ENCODE results near the gene MAMSTR.

MAMSTR gene

GRCh38 chr19:48705431-48705830, 14.1 kb downstream of the MAMSTR start:
- Histone ChIP-seq H3K4me2 (ENCODE audit: low read depth, low read length, poor library complexity, severe bottlenecking) (no peak overlapping the region), H3K9ac (ENCODE audit: low read depth, low read length, poor library complexity, severe bottlenecking) (no peak overlapping the region), H3K9me2 (replicated peaks; ENCODE audit: low read depth, low read length) (no peaks in the 10 kb centered on the region), H3K4me3 (ENCODE audit: low read length, poor library complexity, severe bottlenecking) (no peak overlapping the region), H3F3A (ENCODE audit: low read depth) (no peaks in the 10 kb centered on the region), H3K79me2 (ENCODE audit: insufficient read depth, low read length) (no peaks in the 10 kb centered on the region), H3K27me3 (ENCODE audit: insufficient read depth, low read length, poor library complexity, severe bottlenecking) (no peaks in the 10 kb centered on the region), H3K36me3 (ENCODE audit: insufficient read depth, low read length) (no peaks in the 10 kb centered on the region), H3K4me1 (ENCODE audit: insufficient read depth, low read length, poor library complexity, severe bottlenecking) (no peaks in the 10 kb centered on the region), H3K9me3 (ENCODE audit: insufficient read depth, low read depth, low read length) (no peaks in the 10 kb centered on the region), H4K20me1 (ENCODE audit: insufficient read depth, low read length, poor library complexity, severe bottlenecking) (no peaks in the 10 kb centered on the region), H2AFZ (ENCODE audit: low read length) (no peak overlapping the region)
- TF ChIP-seq EZH2phosphoT487 (IDR thresholded peaks at IDR 0.05; ENCODE audit: borderline replicate concordance) = no peak
- TF ChIP-seq, protein P1, sequence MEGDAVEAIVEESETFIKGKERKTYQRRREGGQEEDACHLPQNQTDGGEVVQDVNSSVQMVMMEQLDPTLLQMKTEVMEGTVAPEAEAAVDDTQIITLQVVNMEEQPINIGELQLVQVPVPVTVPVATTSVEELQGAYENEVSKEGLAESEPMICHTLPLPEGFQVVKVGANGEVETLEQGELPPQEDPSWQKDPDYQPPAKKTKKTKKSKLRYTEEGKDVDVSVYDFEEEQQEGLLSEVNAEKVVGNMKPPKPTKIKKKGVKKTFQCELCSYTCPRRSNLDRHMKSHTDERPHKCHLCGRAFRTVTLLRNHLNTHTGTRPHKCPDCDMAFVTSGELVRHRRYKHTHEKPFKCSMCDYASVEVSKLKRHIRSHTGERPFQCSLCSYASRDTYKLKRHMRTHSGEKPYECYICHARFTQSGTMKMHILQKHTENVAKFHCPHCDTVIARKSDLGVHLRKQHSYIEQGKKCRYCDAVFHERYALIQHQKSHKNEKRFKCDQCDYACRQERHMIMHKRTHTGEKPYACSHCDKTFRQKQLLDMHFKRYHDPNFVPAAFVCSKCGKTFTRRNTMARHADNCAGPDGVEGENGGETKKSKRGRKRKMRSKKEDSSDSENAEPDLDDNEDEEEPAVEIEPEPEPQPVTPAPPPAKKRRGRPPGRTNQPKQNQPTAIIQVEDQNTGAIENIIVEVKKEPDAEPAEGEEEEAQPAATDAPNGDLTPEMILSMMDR (conservative IDR thresholded peaks at IDR 0.05; ENCODE audit: low read length) = no peak

DNA sequence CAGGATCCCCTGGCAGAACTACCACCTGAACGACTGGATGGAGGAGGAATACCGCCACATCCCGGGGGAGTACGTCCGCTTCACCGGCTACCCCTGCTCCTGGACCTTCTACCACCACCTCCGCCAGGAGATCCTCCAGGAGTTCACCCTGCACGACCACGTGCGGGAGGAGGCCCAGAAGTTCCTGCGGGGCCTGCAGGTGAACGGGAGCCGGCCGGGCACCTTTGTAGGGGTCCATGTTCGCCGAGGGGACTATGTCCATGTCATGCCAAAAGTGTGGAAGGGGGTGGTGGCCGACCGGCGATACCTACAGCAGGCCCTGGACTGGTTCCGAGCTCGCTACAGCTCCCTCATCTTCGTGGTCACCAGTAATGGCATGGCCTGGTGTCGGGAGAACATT, 16.2 kb downstream of the MAMSTR start:
- Histone ChIP-seq H3K9me2 (replicated peaks; ENCODE audit: low read depth, low read length) (no peaks in the 10 kb centered on the region), H3K27me3 (ENCODE audit: insufficient read depth, low read length, poor library complexity, severe bottlenecking) (no peaks in the 10 kb centered on the region), H2AFZ (ENCODE audit: low read length) (no peak overlapping the region), H3K4me3 (ENCODE audit: low read length, poor library complexity, severe bottlenecking) (no peak overlapping the region), H3K36me3 (ENCODE audit: insufficient read depth, low read length) (no peaks in the 10 kb centered on the region), H3K9me3 (ENCODE audit: insufficient read depth, low read depth, low read length) (no peaks in the 10 kb centered on the region), H3K4me1 (ENCODE audit: insufficient read depth, low read length, poor library complexity, severe bottlenecking) (no peaks in the 10 kb centered on the region), H3K9ac (ENCODE audit: low read depth, low read length, poor library complexity, severe bottlenecking) (no peak overlapping the region), H3K79me2 (ENCODE audit: insufficient read depth, low read length) (no peaks in the 10 kb centered on the region), H4K20me1 (ENCODE audit: insufficient read depth, low read length, poor library complexity, severe bottlenecking) (no peaks in the 10 kb centered on the region), H3F3A (ENCODE audit: low read depth) (no peaks in the 10 kb centered on the region), H3K4me2 (ENCODE audit: low read depth, low read length, poor library complexity, severe bottlenecking) (no peak overlapping the region)
- no peak for TF ChIP-seq EZH2phosphoT487 (IDR thresholded peaks at IDR 0.05; ENCODE audit: borderline replicate concordance)
- TF ChIP-seq, protein P1 (conservative IDR thresholded peaks at IDR 0.05; ENCODE audit: low read length) = no peak

DNA sequence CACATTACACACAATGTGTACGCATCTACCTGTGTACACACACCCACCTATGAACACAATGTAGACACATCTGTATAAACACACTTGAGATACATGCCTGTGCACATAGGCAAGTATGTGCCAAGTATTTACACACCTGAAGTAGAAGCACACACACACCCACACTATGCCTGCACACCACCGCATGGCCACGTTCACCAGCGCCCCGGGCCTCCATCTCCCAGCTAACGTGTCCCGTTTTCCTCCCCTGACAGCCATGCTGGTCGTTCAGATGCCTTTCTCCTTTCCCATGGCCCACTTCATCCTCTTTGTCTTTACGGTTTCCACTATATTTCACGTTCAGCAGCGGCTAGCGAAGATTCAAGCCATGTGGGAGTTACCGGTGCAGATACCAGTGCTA, 16.8 kb downstream of the MAMSTR start:
- Histone ChIP-seq H4K20me1 (ENCODE audit: insufficient read depth, low read length, poor library complexity, severe bottlenecking) (no peaks in the 10 kb centered on the region), H3K9ac (ENCODE audit: low read depth, low read length, poor library complexity, severe bottlenecking) (no peak overlapping the region), H3K79me2 (ENCODE audit: insufficient read depth, low read length) (no peaks in the 10 kb centered on the region), H2AFZ (ENCODE audit: low read length) (no peak overlapping the region), H3K4me2 (ENCODE audit: low read depth, low read length, poor library complexity, severe bottlenecking) (no peak overlapping the region), H3K4me3 (ENCODE audit: low read length, poor library complexity, severe bottlenecking) (no peak overlapping the region), H3K36me3 (ENCODE audit: insufficient read depth, low read length) (no peaks in the 10 kb centered on the region), H3F3A (ENCODE audit: low read depth) (no peaks in the 10 kb centered on the region), H3K9me2 (replicated peaks; ENCODE audit: low read depth, low read length) (no peaks in the 10 kb centered on the region), H3K27me3 (ENCODE audit: insufficient read depth, low read length, poor library complexity, severe bottlenecking) (no peaks in the 10 kb centered on the region), H3K9me3 (ENCODE audit: insufficient read depth, low read depth, low read length) (no peaks in the 10 kb centered on the region), H3K4me1 (ENCODE audit: insufficient read depth, low read length, poor library complexity, severe bottlenecking) (no peaks in the 10 kb centered on the region)
- TF ChIP-seq, protein P1 (conservative IDR thresholded peaks at IDR 0.05; ENCODE audit: low read length) = no peak
- TF ChIP-seq EZH2phosphoT487 (IDR thresholded peaks at IDR 0.05; ENCODE audit: borderline replicate concordance) = no peak
